GM19324 (cell line): Measurements from ENCODE around the gene NRP1.

Experiments
- ATAC-seq: cut with Tn5 transposase; IDR thresholded peaks from one replicate; pipeline ENCODE4 v1.9.1; 2021; ENCODE audit warnings: mild to moderate bottlenecking, moderate library complexity; ENCODE audit not compliant: unreplicated experiment, low FRiP score

NRP1 gene

GRCh38 chr10:33242931-33243330 lies 91.5 kb downstream of the NRP1 start:
- ATAC-seq, result no peak

GRCh38 chr10:33241351-33241750 lies 93.1 kb downstream of the NRP1 start:
- no peak for ATAC-seq

GRCh38 chr10:33240931-33241330 lies 93.5 kb downstream of the NRP1 start:
- ATAC-seq, result no peak

- no peak for ATAC-seq
These were observed 94.2 kb downstream of the NRP1 start for GRCh38 chr10:33240258-33240657.

GRCh38 chr10:33239257-33239656 lies 95.2 kb downstream of the NRP1 start:
- no peak for ATAC-seq

- ATAC-seq, result no peak
These were observed 95.8 kb downstream of the NRP1 start for GRCh38 chr10:33238643-33239042.

- no peak for ATAC-seq
These were observed 96.5 kb downstream of the NRP1 start for GRCh38 chr10:33237736-33238624.

- ATAC-seq, result no peak
These were observed 97.6 kb downstream of the NRP1 start for GRCh38 chr10:33236916-33237315.

- ATAC-seq, result no peak
These were observed 98.5 kb downstream of the NRP1 start for GRCh38 chr10:33235951-33236350.

GRCh38 chr10:33235251-33235884 lies 99.1 kb downstream of the NRP1 start:
- no peak for ATAC-seq

GRCh38 chr10:33234831-33235237 lies 99.6 kb downstream of the NRP1 start:
- ATAC-seq, result no peak

GRCh38 chr10:33233635-33234034 lies 100.8 kb downstream of the NRP1 start:
- ATAC-seq, result no peak

- ATAC-seq, result no peak
These were observed 101.2 kb downstream of the NRP1 start for GRCh38 chr10:33233221-33233620.

GRCh38 chr10:33231621-33232350 lies 102.7 kb downstream of the NRP1 start:
- no peak for ATAC-seq

- no peak for ATAC-seq
These were observed 104.6 kb downstream of the NRP1 start for GRCh38 chr10:33229949-33230267.

- no peak for ATAC-seq
These were observed 105.1 kb downstream of the NRP1 start for GRCh38 chr10:33229252-33229948.

GRCh38 chr10:33228426-33228825 lies 106.0 kb downstream of the NRP1 start:
- ATAC-seq, result no peak

GRCh38 chr10:33227489-33227888 lies 107.0 kb downstream of the NRP1 start:
- no peak for ATAC-seq

- ATAC-seq, result no peak
These were observed 110.1 kb downstream of the NRP1 start for GRCh38 chr10:33224251-33224965.

- no peak for ATAC-seq
These were observed 111.0 kb downstream of the NRP1 start for GRCh38 chr10:33223326-33224000.
